AG04450 (cell line): ENCODE measurements around the gene MN1. TPM values are rescaled to one million over a fixed set of nuclear protein-coding genes. Genes with fewer than 3 reads are reported as not detected.

Source experiments
- CTCF ChIA-PET: fragments of 300-600, 350-600 bp; formaldehyde crosslinking; extraction: SDS; loops from one replicate; lab custom pipeline; 2022; ENCODE audit warnings: antibody characterized with exemption, inconsistent platforms; lab: Charles Lee
- POLR2A ChIA-PET: fragments of 350-600 bp; formaldehyde crosslinking; extraction: SDS; loops from one replicate; lab custom pipeline; 2021; ENCODE audit warnings: antibody characterized with exemption, inconsistent platforms; lab: Yijun Ruan, JAX
- DNase-seq: peaks from one replicate; pipeline ENCODE4 v3.0.0-alpha.2; 2011; ENCODE audit warnings: low read depth, low spot score
- H3K27ac ChIP-seq: one replicate; pipeline ENCODE4 v1.5.1; 2012; ENCODE audit warnings: low read depth, low read length, control low read depth
- H3K27me3 ChIP-seq: one replicate; pipeline ENCODE4 v1.6.0; 2012; ENCODE audit warnings: low read length; ENCODE audit not compliant: control insufficient read depth, insufficient read depth
- H3K4me3 ChIP-seq: 2 replicates; pipeline ENCODE4 v1.5.1; 2011; ENCODE audit warnings: mild to moderate bottlenecking, low read depth, low read length, control low read depth
- H3K9me3 ChIP-seq: 2 replicates; pipeline ENCODE4 v1.5.1; 2012; ENCODE audit warnings: low read length; ENCODE audit not compliant: control insufficient read depth, insufficient read depth
- CTCF ChIP-seq: IDR thresholded peaks from 2 replicates; pipeline ENCODE4 v1.5.1; 2011; ENCODE audit warnings: low read depth, low read length, control low read depth, inconsistent platforms
- polyA minus RNA-seq: library from RNA; depleted of rRNA, polyadenylated mRNA; stranded (reverse); fragments of >200 nt; gene quantifications from 2 replicates; pipeline ENCODE4 v1.2.3, GENCODE V29; 2011; rRNA and poly(A)+ RNA removed
- polyA plus RNA-seq: library from polyadenylated mRNA; depleted of rRNA; stranded (reverse); fragments of >200 nt; gene quantifications from 2 replicates; pipeline ENCODE4 v1.2.3, GENCODE V29; 2011; rRNA removed

The MN1 gene
- 2.7 and 4.4 TPM in 2 replicates for polyA plus RNA-seq
- 11.1 and 14.3 TPM in 2 replicates for polyA minus RNA-seq

- ChIA-PET POLR2A (no interaction called here), CTCF (no interaction called here)
- no peak for DNase-seq
- Histone ChIP-seq H3K4me3 (peak within 1 kb of the TSS; percentile 81), H3K27ac (no peak within 1 kb of the TSS), H3K27me3 (peaks cover 23% of the 10 kb centered on the region), H3K9me3 (peaks cover 29% of the 10 kb centered on the region)
- no peak for TF ChIP-seq CTCF
Measured at GRCh38 chr22:27801616-27802345, at the start of gene MN1. TSS of gene MN1 (minus strand) at chr22:27801756. CDS start at chr22:27800543, 1,213 bp downstream.

GRCh38 chr22:27850000-27850521, 48.5 kb upstream of the MN1 start:
- Histone ChIP-seq H3K9me3 (no peaks in the 10 kb centered on the region), H3K4me3 (no peak overlapping the region), H3K27ac (peak overlapping the region; percentile 62), H3K27me3 (no peaks in the 10 kb centered on the region)
- POLR2A ChIA-PET: interaction anchor here (0.9 kb wide), 1 partner anchor 12 kb away, joined by 3 read pairs; no protein-coding TSS in a partner anchor
- TF ChIP-seq CTCF: no peak
- CTCF ChIA-PET: no interaction called here
- no peak for DNase-seq

GRCh38 chr22:27848005-27848404, 46.4 kb upstream of the MN1 start:
- CTCF ChIA-PET: no interaction called here
- H3K4me3 ChIP-seq: no peak overlapping the region
- no peaks in the 10 kb centered on the region for H3K9me3 ChIP-seq
- H3K27ac ChIP-seq: no peak overlapping the region
- POLR2A ChIA-PET: no interaction called here
- DNase-seq: no peak
- no peaks in the 10 kb centered on the region for H3K27me3 ChIP-seq
- no peak for TF ChIP-seq CTCF

GRCh38 chr22:27846910-27847309, 45.4 kb upstream of the MN1 start:
- Histone ChIP-seq H3K27ac (no peak overlapping the region), H3K4me3 (no peak overlapping the region), H3K27me3 (no peaks in the 10 kb centered on the region), H3K9me3 (no peaks in the 10 kb centered on the region)
- ChIA-PET CTCF (no interaction called here), POLR2A (no interaction called here)
- no peak for DNase-seq
- no peak for TF ChIP-seq CTCF

- no peak overlapping the region for H3K4me3 ChIP-seq
Measured at GRCh38 chr22:27846248-27846757, 44.7 kb upstream of the MN1 start.

More at GRCh38 chr22:27846248-27846757, 44.7 kb upstream of the MN1 start:
- ChIA-PET POLR2A (no interaction called here), CTCF (interaction anchor here (0.6 kb wide), 1 partner anchor 1176 kb away, joined by 5 read pairs; no protein-coding TSS in a partner anchor)
- no peak for DNase-seq
- no peaks in the 10 kb centered on the region for H3K27me3 ChIP-seq
- TF ChIP-seq CTCF: no peak
- no peak overlapping the region for H3K27ac ChIP-seq
- no peaks in the 10 kb centered on the region for H3K9me3 ChIP-seq
